Rectal smooth muscle tissue (tissue), 1 donor: Measurements from ENCODE around the gene CRYBG1.

ENCODE experiments used
- H3K27ac ChIP-seq: one replicate; pipeline ENCODE4 v1.7.0; 2013; ENCODE audit warnings: low read depth, low read length, inconsistent platforms
- H3K27me3 ChIP-seq: one replicate; pipeline ENCODE4 v1.7.0; 2013; ENCODE audit warnings: low read length; ENCODE audit not compliant: control insufficient read depth, insufficient read depth
- H3K36me3 ChIP-seq: one replicate; pipeline ENCODE4 v1.7.0; 2013; ENCODE audit warnings: low read length; ENCODE audit not compliant: control insufficient read depth, insufficient read depth
- H3K4me1 ChIP-seq: one replicate; pipeline ENCODE4 v1.7.0; 2013; ENCODE audit warnings: low read length; ENCODE audit not compliant: control insufficient read depth, insufficient read depth
- H3K4me3 ChIP-seq: one replicate; pipeline ENCODE4 v1.7.0; 2013; ENCODE audit warnings: low read length
- H3K9ac ChIP-seq: one replicate; pipeline ENCODE4 v1.7.0; 2013; ENCODE audit warnings: low read length

CRYBG1 gene

GRCh38 chr6:106530502-106530901 is 170.0 kb downstream of the CRYBG1 start:
- Histone ChIP-seq H3K4me1 (no peaks in the 10 kb centered on the region), H3K27ac (no peak overlapping the region), H3K36me3 (peaks cover 7% of the 10 kb centered on the region), H3K4me3 (no peak overlapping the region), H3K9ac (no peak overlapping the region), H3K27me3 (no peaks in the 10 kb centered on the region)

GRCh38 chr6:106533054-106533453 is 172.5 kb downstream of the CRYBG1 start:
- Histone ChIP-seq H3K36me3 (peaks cover 7% of the 10 kb centered on the region), H3K27me3 (no peaks in the 10 kb centered on the region), H3K4me3 (no peak overlapping the region), H3K4me1 (no peaks in the 10 kb centered on the region), H3K27ac (no peak overlapping the region), H3K9ac (no peak overlapping the region)

- Histone ChIP-seq H3K36me3 (peaks cover 7% of the 10 kb centered on the region), H3K9ac (no peak overlapping the region), H3K27ac (no peak overlapping the region), H3K4me1 (no peaks in the 10 kb centered on the region), H3K27me3 (no peaks in the 10 kb centered on the region), H3K4me3 (no peak overlapping the region)
Observed at GRCh38 chr6:106534004-106534403, 173.5 kb downstream of the CRYBG1 start.

GRCh38 chr6:106534564-106534982 is 174.1 kb downstream of the CRYBG1 start:
- H3K4me3 ChIP-seq = no peak overlapping the region
- no peaks in the 10 kb centered on the region for H3K4me1 ChIP-seq
- no peak overlapping the region for H3K9ac ChIP-seq
- H3K27me3 ChIP-seq = no peaks in the 10 kb centered on the region
- H3K27ac ChIP-seq = no peak overlapping the region
- peaks cover 7% of the 10 kb centered on the region for H3K36me3 ChIP-seq

- Histone ChIP-seq H3K9ac (no peak overlapping the region), H3K4me3 (no peak overlapping the region), H3K27ac (no peak overlapping the region), H3K4me1 (no peaks in the 10 kb centered on the region), H3K27me3 (no peaks in the 10 kb centered on the region), H3K36me3 (peaks cover 7% of the 10 kb centered on the region)
Observed at GRCh38 chr6:106535012-106535411, 174.5 kb downstream of the CRYBG1 start.

DNA sequence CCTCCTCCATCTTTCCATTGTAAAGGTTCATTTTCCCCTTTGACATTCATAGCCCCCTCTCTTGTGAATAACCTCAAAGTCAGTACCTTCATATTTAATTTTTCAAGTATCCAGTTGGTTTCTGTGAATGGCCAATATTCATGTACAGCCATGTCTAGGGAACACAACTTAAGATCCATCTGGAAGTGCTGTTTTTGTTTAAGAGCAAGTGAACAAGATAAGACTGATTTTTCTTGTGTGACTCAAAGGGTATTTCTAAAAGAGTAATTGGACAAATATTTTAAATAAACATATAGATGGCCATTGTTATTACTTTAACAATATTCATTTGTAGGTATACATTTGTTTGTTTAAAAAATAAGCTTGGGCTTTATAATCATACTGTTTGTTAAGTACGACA is 175.8 kb downstream of the CRYBG1 start:
- Histone ChIP-seq H3K36me3 (peaks cover 7% of the 10 kb centered on the region), H3K4me3 (no peak overlapping the region), H3K4me1 (no peaks in the 10 kb centered on the region), H3K27ac (no peak overlapping the region), H3K27me3 (no peaks in the 10 kb centered on the region), H3K9ac (no peak overlapping the region)

DNA sequence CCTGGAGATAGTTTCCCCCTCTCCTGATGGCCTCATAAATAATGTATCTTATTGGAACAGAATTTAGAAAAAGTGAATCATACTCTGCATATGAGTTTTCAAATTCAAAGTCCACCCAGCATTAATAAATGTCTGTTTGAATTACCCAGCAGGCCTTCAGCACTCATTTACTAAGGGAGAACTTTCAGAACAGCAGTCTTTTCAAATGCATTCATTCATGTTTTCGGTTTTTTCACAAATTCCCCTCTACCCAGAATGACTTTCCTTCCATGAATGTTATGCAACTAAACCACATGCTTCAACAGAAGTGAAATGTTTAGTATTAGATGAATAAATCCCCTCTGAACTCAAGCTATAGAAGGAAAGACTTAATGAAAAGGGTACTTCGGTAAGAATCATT is 176.3 kb downstream of the CRYBG1 start:
- H3K27ac ChIP-seq = no peak overlapping the region
- no peaks in the 10 kb centered on the region for H3K4me1 ChIP-seq
- no peak overlapping the region for H3K4me3 ChIP-seq
- no peak overlapping the region for H3K9ac ChIP-seq
- no peaks in the 10 kb centered on the region for H3K27me3 ChIP-seq
- peaks cover 9% of the 10 kb centered on the region for H3K36me3 ChIP-seq

- no peaks in the 10 kb centered on the region for H3K27me3 ChIP-seq
- no peaks in the 10 kb centered on the region for H3K4me1 ChIP-seq
- no peak overlapping the region for H3K9ac ChIP-seq
- H3K4me3 ChIP-seq = no peak overlapping the region
- peaks cover 11% of the 10 kb centered on the region for H3K36me3 ChIP-seq
- no peak overlapping the region for H3K27ac ChIP-seq
Observed at GRCh38 chr6:106537662-106538061, 177.1 kb downstream of the CRYBG1 start.

DNA sequence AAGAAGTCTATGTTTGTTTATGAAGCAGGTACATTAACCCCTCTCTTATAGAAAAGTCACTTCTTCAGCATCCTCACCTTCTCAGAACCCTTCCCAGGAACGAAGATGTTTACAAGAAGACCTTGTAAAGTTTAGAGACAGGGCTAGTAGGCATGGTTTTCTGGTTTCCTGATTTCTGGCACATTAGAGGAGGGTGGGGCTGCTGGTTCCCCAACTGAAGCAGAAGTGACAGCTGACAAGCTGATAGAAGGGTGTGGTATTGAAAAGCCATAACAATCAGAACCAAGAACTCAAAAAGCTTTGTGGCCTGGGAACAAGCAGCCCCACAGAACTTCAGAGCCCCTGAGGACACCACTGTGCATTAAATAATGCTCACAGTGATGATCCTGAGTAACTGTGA is 177.6 kb downstream of the CRYBG1 start:
- H3K27ac ChIP-seq = no peak overlapping the region
- H3K4me1 ChIP-seq = no peaks in the 10 kb centered on the region

GRCh38 chr6:106539936-106540335 is 179.4 kb downstream of the CRYBG1 start:
- no peak overlapping the region for H3K9ac ChIP-seq
- H3K4me3 ChIP-seq = no peak overlapping the region
- H3K27ac ChIP-seq = no peak overlapping the region
- H3K4me1 ChIP-seq = no peaks in the 10 kb centered on the region
- no peaks in the 10 kb centered on the region for H3K27me3 ChIP-seq
- peaks cover 6% of the 10 kb centered on the region for H3K36me3 ChIP-seq

More for the DNA sequence above, 177.6 kb downstream of the CRYBG1 start:
- H3K36me3 ChIP-seq = peaks cover 12% of the 10 kb centered on the region
- H3K4me3 ChIP-seq = no peak overlapping the region
- H3K27me3 ChIP-seq = no peaks in the 10 kb centered on the region
- H3K9ac ChIP-seq = no peak overlapping the region

GRCh38 chr6:106540432-106540831 is 179.9 kb downstream of the CRYBG1 start:
- Histone ChIP-seq H3K27ac (no peak overlapping the region), H3K4me1 (no peaks in the 10 kb centered on the region), H3K27me3 (no peaks in the 10 kb centered on the region), H3K4me3 (no peak overlapping the region), H3K36me3 (peaks cover 6% of the 10 kb centered on the region), H3K9ac (no peak overlapping the region)

- peaks cover 6% of the 10 kb centered on the region for H3K36me3 ChIP-seq
- H3K4me1 ChIP-seq = no peaks in the 10 kb centered on the region
- H3K27ac ChIP-seq = no peak overlapping the region
- no peak overlapping the region for H3K4me3 ChIP-seq
- no peaks in the 10 kb centered on the region for H3K27me3 ChIP-seq
- H3K9ac ChIP-seq = no peak overlapping the region
Observed at GRCh38 chr6:106540907-106541306, 180.4 kb downstream of the CRYBG1 start.

DNA sequence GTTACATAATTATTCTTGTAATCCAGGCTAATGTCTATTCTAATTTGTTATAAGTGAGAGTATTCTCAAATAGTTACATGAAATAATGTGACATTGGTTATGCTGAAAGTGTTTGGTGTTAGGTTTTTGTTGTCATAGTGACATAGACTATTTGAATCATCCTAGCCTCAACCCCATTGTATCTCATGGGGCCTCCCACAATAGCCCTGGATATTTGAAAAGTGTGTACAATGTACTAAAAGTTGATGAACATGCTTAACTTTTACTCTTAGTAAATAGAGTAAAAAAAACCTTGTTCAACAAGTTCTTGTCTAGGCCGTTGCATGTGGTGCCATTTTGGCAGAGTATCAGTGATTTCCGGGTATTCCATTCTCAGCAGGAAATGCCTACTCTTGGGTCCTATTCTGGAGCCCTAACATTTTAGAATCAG is 185.8 kb downstream of the CRYBG1 start:
- Histone ChIP-seq H3K4me3 (no peak overlapping the region), H3K9ac (no peak overlapping the region), H3K36me3 (peaks cover 6% of the 10 kb centered on the region), H3K27me3 (no peaks in the 10 kb centered on the region), H3K27ac (no peak overlapping the region), H3K4me1 (no peaks in the 10 kb centered on the region)
